Cardiac septum (tissue), 1 donor: Measurements from ENCODE around the gene KRTAP5-7. TPM values are rescaled to one million over a fixed set of nuclear protein-coding genes. Genes with fewer than 3 reads are reported as not detected.
A peak's percentile ranks its signal among the peaks of the same experiment; 100 is the strongest.

Experiments
- DNase-seq: peaks from one replicate; pipeline ENCODE4 v3.0.0-alpha.2; 2020; ENCODE audit warnings: low spot score
- intact Hi-C: fragments of 100-400 bp; cut with DNase I; formaldehyde crosslinking; loops from one replicate; pipeline ENCODE4 v1.14.0; 2022
- total RNA-seq: library from RNA; stranded (reverse); fragmentation: NEBNext Ultra II Directional; extraction: Animal tissue kit (Norgen Biotek cat#: 25700); gene quantifications from one replicate; pipeline ENCODE4 v1.2.1, GENCODE V29; 2021
- donor health status: DM: no; HTN: no; CAD: no.

Gene KRTAP5-7
- total RNA-seq, 1 donor from 2014 or later: not detected

DNA sequence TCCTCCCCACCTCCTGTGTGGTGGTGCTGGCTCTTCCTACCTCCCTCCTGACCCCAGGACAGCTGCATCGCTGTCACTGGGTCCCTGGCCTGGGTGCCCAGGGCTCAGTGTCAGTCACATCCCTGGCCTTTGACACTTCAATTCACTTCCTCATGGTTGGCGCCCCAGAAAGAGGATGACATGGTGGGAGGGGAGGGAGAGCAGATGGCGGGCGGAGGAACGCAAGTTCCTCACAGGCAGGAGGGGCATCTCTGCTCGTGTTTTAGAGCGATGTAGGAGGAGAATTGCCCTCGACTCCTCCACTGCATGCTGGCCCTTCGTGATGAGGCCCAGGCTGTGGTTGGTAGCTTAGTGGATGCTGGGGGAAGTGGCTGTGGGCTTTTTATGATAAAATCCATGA, 35.1 kb upstream of the KRTAP5-7 start:
- intact Hi-C loops: no loop called here
- peak; percentile 43 for DNase-seq

GRCh38 chr11:71495286-71496230, 31.5 kb upstream of the KRTAP5-7 start:
- intact Hi-C loops: no loop called here
- peak; percentile 20 for DNase-seq

DNA sequence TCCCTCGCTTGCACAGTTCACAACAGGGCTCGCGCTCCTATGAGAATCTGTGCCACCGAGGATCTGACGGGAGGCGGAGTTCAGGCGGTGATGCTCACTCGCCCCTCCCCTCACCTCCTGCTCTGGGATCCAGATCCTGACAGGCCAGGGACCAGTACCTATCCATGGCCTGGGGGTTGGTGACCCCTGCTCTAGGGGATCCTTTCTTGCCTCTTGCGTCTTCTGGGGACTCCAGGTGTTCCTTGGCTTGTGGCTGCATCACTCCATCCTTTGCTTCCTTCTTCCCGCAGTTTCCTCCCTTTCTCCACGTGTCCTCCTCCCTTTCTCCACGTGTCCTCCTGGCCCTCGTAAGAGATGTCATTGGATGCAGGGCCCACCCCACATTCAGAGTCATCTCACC, 30.6 kb upstream of the KRTAP5-7 start:
- peak; percentile 35 for DNase-seq
- intact Hi-C loops: no loop called here

- intact Hi-C loops: no loop called here
- DNase-seq: peak; percentile 50
Observed at GRCh38 chr11:71498091-71498490, 29.0 kb upstream of the KRTAP5-7 start.

- DNase-seq: peak; percentile 38
- intact Hi-C loops: no loop called here
Observed at GRCh38 chr11:71499125-71499524, 27.9 kb upstream of the KRTAP5-7 start.

DNA sequence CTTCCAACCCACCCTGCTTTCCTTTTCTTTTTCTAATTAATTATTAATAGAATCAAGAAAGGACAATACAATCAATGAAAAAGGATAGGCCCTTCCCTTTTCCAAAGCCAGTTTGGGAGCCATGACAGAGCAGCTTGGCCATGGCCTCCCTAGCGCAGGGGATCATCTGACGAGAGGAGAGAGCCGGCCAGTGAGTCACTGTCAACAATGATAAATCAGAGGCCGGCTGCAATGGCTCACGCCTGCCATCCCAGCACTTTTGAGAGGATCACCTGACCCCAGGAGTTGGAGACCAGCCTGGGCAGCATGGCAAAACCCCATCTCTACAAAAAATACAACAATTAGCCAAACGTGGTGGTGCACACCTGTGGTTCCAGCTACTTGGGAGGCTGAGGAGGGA, 27.5 kb upstream of the KRTAP5-7 start:
- DNase-seq: peak; percentile 65
- intact Hi-C loops: no loop called here

GRCh38 chr11:71500601-71501021, 26.5 kb upstream of the KRTAP5-7 start:
- intact Hi-C loops: no loop called here
- DNase-seq: peak; percentile 82

DNA sequence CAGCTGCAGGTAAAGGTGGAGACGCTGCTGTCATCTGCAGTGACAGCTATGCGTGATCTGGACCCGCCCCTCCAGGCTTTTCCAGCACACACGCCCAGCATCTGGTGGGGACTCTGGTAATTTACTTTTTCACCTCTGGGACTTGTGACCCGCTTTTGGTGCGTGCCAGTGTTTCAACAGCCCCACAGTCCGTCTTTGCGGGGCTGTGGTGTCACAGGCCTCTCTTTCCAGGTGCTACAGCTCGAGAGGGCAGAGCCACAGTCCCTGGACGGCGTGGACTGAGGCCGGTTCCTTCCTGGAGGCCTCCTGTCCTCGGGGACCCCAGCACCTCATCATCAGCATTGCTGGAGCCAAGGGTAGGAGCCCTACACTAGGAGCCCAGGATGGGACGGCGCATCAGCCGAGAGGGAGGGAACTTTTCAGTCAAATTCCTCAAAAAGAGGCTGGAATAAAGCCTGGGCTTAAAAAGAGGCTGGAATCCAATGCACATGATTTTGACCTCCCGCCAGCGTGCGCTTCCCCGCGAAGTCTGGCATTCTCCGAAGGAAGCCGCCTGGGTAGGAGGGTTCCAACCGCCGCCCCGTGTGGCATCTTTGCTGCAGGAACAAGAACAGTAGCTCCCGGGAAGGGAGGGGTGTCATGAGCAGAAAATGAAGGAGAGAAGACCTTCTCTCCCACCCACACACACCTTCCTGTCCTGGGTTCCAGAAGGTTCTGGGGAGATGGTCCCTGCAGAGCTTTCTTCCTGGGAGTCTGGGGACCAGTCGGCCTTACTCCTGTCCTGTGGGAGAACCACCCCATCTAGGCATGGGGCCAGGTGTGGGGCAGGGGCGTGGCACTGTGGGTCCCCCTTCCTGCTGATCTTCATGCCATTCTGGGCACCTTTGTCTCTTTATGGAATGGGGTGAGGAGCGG, 25.7 kb upstream of the KRTAP5-7 start:
- intact Hi-C loops: no loop called here
- DNase-seq: peak; percentile 64

DNA sequence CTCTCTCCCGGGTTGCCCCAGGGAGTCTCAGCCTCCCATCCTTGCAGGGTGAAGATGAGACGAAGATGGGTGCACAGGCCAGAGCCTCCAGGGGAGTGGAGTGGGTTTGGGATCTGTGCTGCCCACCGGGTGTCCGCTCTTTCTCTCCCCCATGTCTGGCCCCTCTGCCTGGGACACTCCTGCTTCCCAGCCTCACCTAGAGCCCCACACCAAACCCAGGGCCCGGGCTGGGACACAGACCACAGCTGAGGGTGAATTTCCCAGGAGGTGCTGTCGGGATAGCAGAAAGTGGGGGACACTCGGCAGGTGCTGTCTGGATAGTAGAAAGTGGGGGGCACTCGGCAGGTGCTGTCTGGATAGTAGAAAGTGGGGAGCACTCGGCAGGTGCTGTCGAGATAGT, 25.0 kb upstream of the KRTAP5-7 start:
- intact Hi-C loops: no loop called here
- DNase-seq: peak; percentile 26

GRCh38 chr11:71502871-71503435, 24.1 kb upstream of the KRTAP5-7 start:
- intact Hi-C loops: no loop called here
- peak; percentile 58 for DNase-seq

DNA sequence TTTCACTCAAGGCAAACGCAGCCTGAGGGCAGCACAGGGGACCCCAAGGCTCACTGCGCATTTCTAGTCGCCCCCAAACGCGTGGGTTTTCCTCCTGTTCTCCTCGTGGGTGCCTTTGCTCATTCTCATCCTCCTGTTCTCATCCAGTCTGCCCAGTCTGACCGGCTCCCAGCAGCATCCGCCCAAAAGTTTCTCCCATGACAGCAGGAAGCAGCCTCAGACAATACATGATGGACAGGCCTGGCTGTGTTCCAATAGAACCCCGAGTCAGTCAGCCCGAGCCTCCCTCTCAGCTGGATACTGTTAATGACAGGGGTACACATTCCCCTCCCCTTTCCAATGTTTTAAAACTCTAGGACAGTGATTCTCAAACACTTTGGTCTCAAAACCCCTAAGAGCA, 22.5 kb upstream of the KRTAP5-7 start:
- intact Hi-C loops: no loop called here
- peak; percentile 43 for DNase-seq

GRCh38 chr11:71505001-71505400, 22.1 kb upstream of the KRTAP5-7 start:
- DNase-seq: no peak
- intact Hi-C loops: no loop called here

GRCh38 chr11:71505781-71506180, 21.3 kb upstream of the KRTAP5-7 start:
- peak; percentile 26 for DNase-seq
- intact Hi-C loops: no loop called here

- intact Hi-C loops: no loop called here
Observed at GRCh38 chr11:71507102-71507501, 20.0 kb upstream of the KRTAP5-7 start.

GRCh38 chr11:71518506-71519471, 8.3 kb upstream of the KRTAP5-7 start:
- no peak for DNase-seq
- intact Hi-C loops: no loop called here

More at GRCh38 chr11:71507102-71507501, 20.0 kb upstream of the KRTAP5-7 start:
- no peak for DNase-seq

DNA sequence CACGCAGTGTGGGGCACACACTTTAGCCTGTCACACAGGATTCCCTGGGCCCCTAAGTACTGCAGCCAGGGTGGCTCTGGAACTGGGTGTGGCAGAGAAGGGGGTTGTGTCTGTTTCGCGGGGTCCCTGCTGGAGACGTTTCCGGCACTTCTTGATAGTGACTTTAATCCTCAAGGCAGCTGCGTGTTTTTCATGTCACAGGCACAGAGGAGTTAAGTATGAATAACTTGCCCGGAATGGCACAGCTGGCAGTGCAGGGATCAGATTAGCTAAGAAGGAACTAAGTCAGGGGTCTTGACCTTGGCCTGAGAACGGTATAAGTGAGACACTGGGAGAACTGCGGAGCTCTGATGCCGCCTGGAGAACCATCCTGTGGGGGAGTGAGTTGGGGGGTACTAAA, 7.5 kb upstream of the KRTAP5-7 start:
- no peak for DNase-seq
- intact Hi-C loops: no loop called here

- no peak for DNase-seq
- intact Hi-C loops: no loop called here
Observed at GRCh38 chr11:71525188-71525937, 1.7 kb upstream of the KRTAP5-7 start.

- no peak for DNase-seq
- intact Hi-C loops: no loop called here
Observed at GRCh38 chr11:71525938-71526495, 1.1 kb upstream of the KRTAP5-7 start.
